Loucy (cell line): ENCODE measurements around the gene STX18.

Experiments
- H2AFZ ChIP-seq: fragments of 200-600 bp; sonication (generic); 2 replicates; pipeline ENCODE4 v1.6.0; 2016; ENCODE audit warnings: antibody characterized with exemption, mild to moderate bottlenecking, low read length, moderate library complexity
- H3F3A ChIP-seq: fragments of 200-600 bp; 2 replicates; pipeline ENCODE4 v1.6.0; 2016; ENCODE audit warnings: antibody characterized with exemption, low read depth, mild to moderate bottlenecking
- H3K27me3 ChIP-seq: fragments of 200-600 bp; sonication (generic); 2 replicates; pipeline ENCODE4 v1.6.1; 2014; ENCODE audit warnings: low read length, mild to moderate bottlenecking; ENCODE audit not compliant: insufficient read depth, poor library complexity, severe bottlenecking
- H3K36me3 ChIP-seq: fragments of 200-600 bp; sonication (generic); 2 replicates; pipeline ENCODE4 v1.6.1; 2016; ENCODE audit warnings: low read length; ENCODE audit not compliant: insufficient read depth
- H3K4me1 ChIP-seq: fragments of 200-600 bp; sonication (generic); 2 replicates; pipeline ENCODE4 v1.5.1; 2014; ENCODE audit warnings: low read length, mild to moderate bottlenecking; ENCODE audit not compliant: insufficient read depth, poor library complexity, severe bottlenecking
- H3K4me2 ChIP-seq: fragments of 200-600 bp; sonication (generic); 2 replicates; pipeline ENCODE4 v1.6.0; 2014; ENCODE audit warnings: antibody characterized with exemption, low read length, low read depth, mild to moderate bottlenecking; ENCODE audit not compliant: poor library complexity, severe bottlenecking
- H3K4me3 ChIP-seq: fragments of 200-600 bp; sonication (generic); 2 replicates; pipeline ENCODE4 v1.5.1; 2014; ENCODE audit warnings: low read length, mild to moderate bottlenecking, mixed read lengths; ENCODE audit not compliant: poor library complexity, severe bottlenecking
- H3K79me2 ChIP-seq: fragments of 200-600 bp; sonication (generic); 2 replicates; pipeline ENCODE4 v1.6.1; 2014; ENCODE audit warnings: low read length; ENCODE audit not compliant: insufficient read depth
- H3K9ac ChIP-seq: fragments of 200-600 bp; sonication (generic); 2 replicates; pipeline ENCODE4 v1.6.0; 2014; ENCODE audit warnings: mild to moderate bottlenecking, low read depth, low read length, moderate library complexity; ENCODE audit not compliant: poor library complexity, severe bottlenecking
- H3K9me2 ChIP-seq: fragments of 200-600 bp; sonication (generic); replicated peaks from 2 replicates; pipeline ENCODE4 v1.6.1; 2016; ENCODE audit warnings: low read depth, low read length, mixed read lengths
- H3K9me3 ChIP-seq: fragments of 200-600 bp; sonication (generic); 2 replicates; pipeline ENCODE4 v1.6.1; 2014; ENCODE audit warnings: mild to moderate bottlenecking, antibody characterized with exemption, low read length, low read depth; ENCODE audit not compliant: insufficient read depth
- H4K20me1 ChIP-seq: fragments of 200-600 bp; sonication (generic); 2 replicates; pipeline ENCODE4 v1.6.0; 2014; ENCODE audit warnings: antibody characterized with exemption, low read length, mild to moderate bottlenecking; ENCODE audit not compliant: insufficient read depth, poor library complexity, severe bottlenecking
- EZH2phosphoT487 ChIP-seq: fragments of 200-600 bp; IDR thresholded peaks from 2 replicates; pipeline ENCODE4 v1.6.1; 2018; ENCODE audit warnings: antibody characterized with exemption, mild to moderate bottlenecking, moderate library complexity, borderline replicate concordance
- TF ChIP-seq, protein P1 (sequence below): fragments of 200-600 bp; sonication (generic); conservative IDR thresholded peaks from 2 replicates; pipeline ENCODE4 v1.5.1; 2014; ENCODE audit warnings: mild to moderate bottlenecking, antibody characterized with exemption, low read length

Gene STX18

DNA sequence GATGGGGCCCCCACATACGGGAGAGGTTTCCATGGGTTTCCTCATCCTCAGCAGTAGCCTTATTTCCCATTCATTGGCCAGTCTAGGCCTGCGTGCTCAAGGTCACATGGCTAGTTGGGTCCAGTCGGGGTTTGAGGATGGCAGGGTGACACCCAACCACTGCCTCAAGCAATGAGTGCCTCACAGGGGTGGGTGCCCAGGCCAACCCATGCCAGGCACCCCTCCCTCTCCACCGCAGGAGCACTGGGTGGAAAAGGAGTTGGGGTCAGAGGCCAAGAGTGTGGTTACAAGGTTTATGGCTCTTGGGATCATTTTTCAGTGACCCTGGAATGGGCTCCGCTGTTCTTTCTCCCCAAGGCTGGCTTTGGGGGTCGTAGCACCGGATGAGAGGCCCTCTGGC lies 151.8 kb downstream of the STX18 start:
- Histone ChIP-seq H3K27me3 (peaks cover 24% of the 10 kb centered on the region), H3K9me3 (no peaks in the 10 kb centered on the region)

GRCh38 chr4:4388836-4389575 lies 152.8 kb downstream of the STX18 start:
- Histone ChIP-seq H4K20me1 (no peaks in the 10 kb centered on the region), H3K79me2 (no peaks in the 10 kb centered on the region), H3K9me2 (no peaks in the 10 kb centered on the region), H3K9me3 (no peaks in the 10 kb centered on the region), H3K4me2 (no peak overlapping the region), H2AFZ (no peak overlapping the region), H3K36me3 (no peaks in the 10 kb centered on the region), H3K4me3 (no peak overlapping the region), H3K9ac (no peak overlapping the region), H3K4me1 (peaks cover 11% of the 10 kb centered on the region), H3F3A (no peaks in the 10 kb centered on the region), H3K27me3 (peaks cover 24% of the 10 kb centered on the region)
- TF ChIP-seq, protein P1, sequence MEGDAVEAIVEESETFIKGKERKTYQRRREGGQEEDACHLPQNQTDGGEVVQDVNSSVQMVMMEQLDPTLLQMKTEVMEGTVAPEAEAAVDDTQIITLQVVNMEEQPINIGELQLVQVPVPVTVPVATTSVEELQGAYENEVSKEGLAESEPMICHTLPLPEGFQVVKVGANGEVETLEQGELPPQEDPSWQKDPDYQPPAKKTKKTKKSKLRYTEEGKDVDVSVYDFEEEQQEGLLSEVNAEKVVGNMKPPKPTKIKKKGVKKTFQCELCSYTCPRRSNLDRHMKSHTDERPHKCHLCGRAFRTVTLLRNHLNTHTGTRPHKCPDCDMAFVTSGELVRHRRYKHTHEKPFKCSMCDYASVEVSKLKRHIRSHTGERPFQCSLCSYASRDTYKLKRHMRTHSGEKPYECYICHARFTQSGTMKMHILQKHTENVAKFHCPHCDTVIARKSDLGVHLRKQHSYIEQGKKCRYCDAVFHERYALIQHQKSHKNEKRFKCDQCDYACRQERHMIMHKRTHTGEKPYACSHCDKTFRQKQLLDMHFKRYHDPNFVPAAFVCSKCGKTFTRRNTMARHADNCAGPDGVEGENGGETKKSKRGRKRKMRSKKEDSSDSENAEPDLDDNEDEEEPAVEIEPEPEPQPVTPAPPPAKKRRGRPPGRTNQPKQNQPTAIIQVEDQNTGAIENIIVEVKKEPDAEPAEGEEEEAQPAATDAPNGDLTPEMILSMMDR, result no peak
- no peak for TF ChIP-seq EZH2phosphoT487

More for the DNA sequence above, 151.8 kb downstream of the STX18 start:
- no peak overlapping the region for H3K9ac ChIP-seq
- H3K79me2 ChIP-seq, result no peaks in the 10 kb centered on the region
- H4K20me1 ChIP-seq, result no peaks in the 10 kb centered on the region
- H3K36me3 ChIP-seq, result no peaks in the 10 kb centered on the region
- H3F3A ChIP-seq, result no peaks in the 10 kb centered on the region
- H3K4me2 ChIP-seq, result no peak overlapping the region
- no peak for TF ChIP-seq EZH2phosphoT487
- TF ChIP-seq, protein P1, result no peak
- no peak overlapping the region for H2AFZ ChIP-seq
- H3K4me3 ChIP-seq, result no peak overlapping the region
- peaks cover 9% of the 10 kb centered on the region for H3K4me1 ChIP-seq
- no peaks in the 10 kb centered on the region for H3K9me2 ChIP-seq

DNA sequence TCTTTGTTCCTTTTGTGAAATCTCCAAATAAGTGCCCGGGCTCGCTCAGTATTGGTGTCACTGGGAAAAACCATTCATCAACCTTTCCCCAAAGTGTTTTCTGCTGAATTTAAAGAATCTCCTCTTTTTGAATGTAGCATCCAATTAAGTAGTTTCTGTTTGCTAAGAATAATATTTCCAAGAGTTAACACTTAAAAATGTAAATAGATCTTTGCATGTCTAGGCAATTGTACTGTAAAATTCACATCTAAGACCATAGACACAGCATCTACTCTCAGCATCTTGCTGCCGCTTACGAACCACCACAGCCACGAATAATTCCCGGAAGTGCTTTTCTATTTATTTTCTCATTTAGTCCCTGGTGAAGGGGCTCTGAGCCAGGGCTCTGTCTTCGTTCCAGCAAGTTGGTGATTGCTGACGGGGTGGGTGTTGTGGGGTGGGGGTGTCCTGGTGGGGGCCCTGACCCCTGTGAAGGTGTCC lies 153.5 kb downstream of the STX18 start:
- Histone ChIP-seq H3K79me2 (no peaks in the 10 kb centered on the region), H3F3A (no peaks in the 10 kb centered on the region), H3K4me3 (no peak overlapping the region), H3K9me3 (no peaks in the 10 kb centered on the region), H3K9ac (no peak overlapping the region), H3K4me1 (peaks cover 11% of the 10 kb centered on the region), H2AFZ (no peak overlapping the region), H3K27me3 (peaks cover 24% of the 10 kb centered on the region), H3K9me2 (no peaks in the 10 kb centered on the region), H4K20me1 (no peaks in the 10 kb centered on the region), H3K4me2 (no peak overlapping the region), H3K36me3 (no peaks in the 10 kb centered on the region)
- no peak for TF ChIP-seq EZH2phosphoT487
- TF ChIP-seq, protein P1, result no peak
